Stimulated activated naive CD8-positive, alpha-beta T cell treated with anti-CD3 and anti-CD28 coated beads, Interleukin-15, Interleukin-2, amounts not matched to agents 100 ng/mL and 50 ng/mL, for 24 hours (primary cell): Measurements from ENCODE around the gene TCFL5.

Experiments
- H3K27ac Mint-ChIP-seq: one replicate; pipeline ENCODE4 v1.8.0; 2021; ENCODE audit warnings: mild to moderate bottlenecking, mixed read lengths
- H3K27me3 Mint-ChIP-seq: one replicate; pipeline ENCODE4 v1.8.0; 2021; ENCODE audit warnings: mixed read lengths
- H3K36me3 Mint-ChIP-seq: one replicate; pipeline ENCODE4 v1.8.0; 2021; ENCODE audit warnings: low read depth, mixed read lengths
- H3K4me1 Mint-ChIP-seq: one replicate; pipeline ENCODE4 v1.8.0; 2021; ENCODE audit warnings: low read depth, mixed read lengths
- H3K4me3 Mint-ChIP-seq: one replicate; pipeline ENCODE4 v1.8.0; 2021; ENCODE audit warnings: mild to moderate bottlenecking, mixed read lengths
- H3K9me3 Mint-ChIP-seq: one replicate; pipeline ENCODE4 v1.8.0; 2021; ENCODE audit warnings: mixed read lengths

TCFL5 gene

GRCh38 chr20:62840244-62841197, 21.1 kb downstream of the TCFL5 start:
- no peaks in the 10 kb centered on the region for H3K27me3 Mint-ChIP-seq
- no peaks in the 10 kb centered on the region for H3K9me3 Mint-ChIP-seq
- H3K36me3 Mint-ChIP-seq: peaks cover 6% of the 10 kb centered on the region
- no peak overlapping the region for H3K4me3 Mint-ChIP-seq
- no peak overlapping the region for H3K27ac Mint-ChIP-seq
- H3K4me1 Mint-ChIP-seq: no peaks in the 10 kb centered on the region

- Mint-ChIP-seq H3K4me1 (no peaks in the 10 kb centered on the region), H3K27me3 (no peaks in the 10 kb centered on the region), H3K9me3 (no peaks in the 10 kb centered on the region), H3K27ac (no peak overlapping the region), H3K4me3 (no peak overlapping the region), H3K36me3 (peaks cover 4% of the 10 kb centered on the region)
These were observed 21.8 kb downstream of the TCFL5 start for GRCh38 chr20:62839816-62840215.

GRCh38 chr20:62839261-62839660, 22.4 kb downstream of the TCFL5 start:
- Mint-ChIP-seq H3K4me1 (no peaks in the 10 kb centered on the region), H3K27me3 (no peaks in the 10 kb centered on the region), H3K27ac (no peak overlapping the region), H3K36me3 (peaks cover 4% of the 10 kb centered on the region), H3K9me3 (no peaks in the 10 kb centered on the region), H3K4me3 (no peak overlapping the region)

DNA sequence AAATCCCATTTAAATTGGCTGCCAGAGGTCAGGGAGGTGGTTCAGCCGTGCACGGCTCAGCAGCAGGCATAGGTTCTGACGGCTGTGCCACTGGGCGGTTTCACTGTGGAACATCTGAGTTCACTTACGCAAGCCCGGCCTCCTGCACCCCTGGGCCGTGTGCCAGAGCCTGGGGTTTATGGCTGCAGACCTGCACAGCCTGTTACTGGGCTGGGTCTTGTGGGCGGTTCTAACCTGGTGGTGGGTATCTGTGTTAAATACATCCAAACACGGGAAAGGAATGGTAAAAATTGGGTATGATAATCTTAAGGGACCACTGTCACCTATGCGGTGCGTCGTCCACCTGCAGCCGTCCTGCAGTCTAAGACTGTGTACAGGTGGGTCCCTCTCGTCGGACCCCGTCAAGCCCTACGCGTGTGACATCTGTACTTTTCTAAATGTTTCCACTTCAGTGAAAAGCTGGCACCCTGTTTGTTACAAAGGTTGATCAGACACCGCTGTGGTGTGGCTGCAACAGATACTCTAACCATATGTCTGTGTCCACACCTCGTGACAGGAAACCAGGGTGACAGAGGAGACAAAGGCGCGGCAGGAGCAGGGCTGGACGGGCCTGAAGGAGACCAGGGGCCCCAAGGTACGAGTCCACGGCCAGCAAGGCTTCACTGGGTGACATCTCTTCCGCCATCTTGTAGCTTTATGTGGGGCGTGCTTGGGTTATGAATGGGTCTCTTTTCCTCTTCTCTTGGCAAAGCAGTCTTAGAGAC, 23.3 kb downstream of the TCFL5 start:
- Mint-ChIP-seq H3K9me3 (no peaks in the 10 kb centered on the region), H3K4me3 (no peak overlapping the region), H3K36me3 (peaks cover 4% of the 10 kb centered on the region), H3K27me3 (no peaks in the 10 kb centered on the region), H3K4me1 (no peaks in the 10 kb centered on the region), H3K27ac (no peak overlapping the region)

DNA sequence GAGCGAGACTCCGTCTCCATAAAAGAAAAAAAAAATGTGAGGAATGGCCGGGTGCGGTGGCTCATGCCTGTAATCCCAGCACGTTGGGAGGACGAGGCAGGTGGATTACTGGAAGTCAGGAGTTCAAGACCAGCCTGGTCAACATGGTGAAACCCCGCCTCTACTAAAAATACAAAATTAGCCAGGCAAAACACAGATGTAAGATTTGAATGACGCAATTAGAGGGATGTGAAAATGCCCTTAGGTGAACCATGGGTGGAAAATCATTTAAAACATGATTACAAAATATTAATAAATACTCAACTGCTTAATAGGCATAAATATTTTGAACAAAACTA, 23.9 kb downstream of the TCFL5 start:
- Mint-ChIP-seq H3K36me3 (peaks cover under 1% of the 10 kb centered on the region), H3K4me3 (no peak overlapping the region), H3K27me3 (no peaks in the 10 kb centered on the region), H3K9me3 (no peaks in the 10 kb centered on the region), H3K4me1 (peaks cover 3% of the 10 kb centered on the region), H3K27ac (no peak overlapping the region)

DNA sequence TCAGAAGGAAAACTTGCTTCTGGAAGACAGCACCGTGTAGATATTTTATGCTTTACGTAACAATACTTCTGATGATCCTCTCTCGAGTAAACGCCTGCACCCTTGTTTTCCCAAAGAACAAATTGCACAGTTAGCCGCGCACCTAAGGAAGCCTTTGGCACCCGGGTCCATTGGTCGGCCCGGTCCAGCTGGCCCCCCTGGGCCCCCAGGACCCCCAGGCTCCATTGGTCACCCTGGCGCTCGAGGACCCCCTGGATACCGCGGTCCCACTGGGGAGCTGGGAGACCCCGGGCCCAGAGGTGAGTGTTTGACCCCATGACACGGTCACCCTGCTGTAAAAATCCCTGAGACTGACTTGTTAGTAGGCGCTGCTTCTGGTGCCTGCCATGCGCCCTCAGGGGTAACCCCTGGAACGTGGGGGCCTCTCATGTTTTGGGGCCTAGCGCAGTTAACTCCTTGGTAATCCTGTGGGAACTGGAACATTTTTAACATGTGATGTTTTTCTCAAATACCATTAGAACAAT, 24.6 kb downstream of the TCFL5 start:
- Mint-ChIP-seq H3K27me3 (no peaks in the 10 kb centered on the region), H3K36me3 (no peaks in the 10 kb centered on the region), H3K4me1 (peaks cover 5% of the 10 kb centered on the region), H3K9me3 (no peaks in the 10 kb centered on the region), H3K27ac (no peak overlapping the region), H3K4me3 (no peak overlapping the region)

GRCh38 chr20:62835931-62836861, 25.4 kb downstream of the TCFL5 start:
- Mint-ChIP-seq H3K4me1 (peaks cover 8% of the 10 kb centered on the region), H3K4me3 (no peak overlapping the region), H3K9me3 (no peaks in the 10 kb centered on the region)

DNA sequence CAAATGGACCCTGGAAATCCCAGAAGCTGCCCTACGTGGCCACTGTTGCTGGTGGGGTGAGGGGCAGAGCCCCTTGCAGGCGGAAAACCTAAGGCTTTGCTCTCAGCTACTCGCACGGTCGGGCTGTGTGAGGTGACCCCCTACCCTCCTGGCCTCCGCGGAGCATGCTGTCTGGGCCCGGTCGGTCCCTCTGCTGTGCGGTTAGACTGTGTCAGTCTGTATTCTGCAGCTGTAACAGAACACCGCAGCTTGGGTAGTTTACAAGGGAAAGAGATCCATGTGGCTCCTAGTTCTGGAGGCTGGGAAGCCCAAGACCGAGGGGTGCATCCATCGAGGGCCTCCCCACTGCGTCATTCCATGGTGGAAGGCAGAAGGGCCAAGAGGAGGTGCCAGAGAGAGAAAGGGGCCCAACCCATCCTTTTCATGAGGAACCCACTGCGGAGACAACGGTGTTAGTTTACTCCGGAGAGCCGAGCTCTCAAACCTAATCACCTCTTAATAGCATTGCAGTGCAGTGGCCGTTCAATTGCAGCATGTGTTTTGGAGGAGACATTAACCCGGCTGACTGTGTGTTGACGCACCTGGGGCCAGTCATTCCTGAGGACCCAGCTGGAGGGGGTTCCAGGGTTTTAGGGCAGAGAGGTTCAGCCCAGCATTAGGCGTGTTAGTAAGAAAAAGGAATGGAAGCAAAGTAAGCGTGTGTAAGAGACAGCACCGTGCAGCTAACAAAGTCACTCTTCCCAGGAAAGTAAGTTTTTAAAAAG, 26.5 kb downstream of the TCFL5 start:
- H3K9me3 Mint-ChIP-seq: no peaks in the 10 kb centered on the region
- no peaks in the 10 kb centered on the region for H3K36me3 Mint-ChIP-seq
- no peaks in the 10 kb centered on the region for H3K27me3 Mint-ChIP-seq
- peaks cover 8% of the 10 kb centered on the region for H3K4me1 Mint-ChIP-seq
- H3K4me3 Mint-ChIP-seq: no peak overlapping the region
- no peak overlapping the region for H3K27ac Mint-ChIP-seq

More at GRCh38 chr20:62835931-62836861, 25.4 kb downstream of the TCFL5 start:
- no peak overlapping the region for H3K27ac Mint-ChIP-seq
- H3K36me3 Mint-ChIP-seq: no peaks in the 10 kb centered on the region
- no peaks in the 10 kb centered on the region for H3K27me3 Mint-ChIP-seq

DNA sequence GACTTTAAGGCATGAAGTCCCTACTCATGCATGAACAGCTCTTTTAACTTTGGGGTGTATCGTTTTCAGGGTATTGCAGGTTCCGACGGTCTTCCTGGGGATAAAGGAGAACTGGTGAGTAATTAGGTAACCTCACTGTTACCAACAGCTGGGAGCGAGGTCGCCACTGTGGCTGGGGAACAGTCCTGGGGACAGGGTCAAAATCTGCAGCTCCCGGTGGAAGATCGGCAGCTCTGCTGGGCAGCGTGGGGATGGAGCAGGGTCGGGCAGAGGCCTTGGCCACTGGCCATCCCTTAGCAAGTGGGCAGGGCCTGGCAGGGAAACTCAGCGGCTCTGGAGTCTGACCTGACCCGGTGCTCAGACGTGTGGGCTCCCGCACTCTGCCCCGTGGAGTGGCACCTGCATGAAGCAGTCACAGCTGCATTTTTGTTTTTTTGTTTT, 28.7 kb downstream of the TCFL5 start:
- H3K36me3 Mint-ChIP-seq: no peaks in the 10 kb centered on the region
- H3K4me3 Mint-ChIP-seq: no peak overlapping the region
- no peaks in the 10 kb centered on the region for H3K27me3 Mint-ChIP-seq
- H3K9me3 Mint-ChIP-seq: no peaks in the 10 kb centered on the region
- H3K27ac Mint-ChIP-seq: no peak overlapping the region
- peaks cover 8% of the 10 kb centered on the region for H3K4me1 Mint-ChIP-seq

DNA sequence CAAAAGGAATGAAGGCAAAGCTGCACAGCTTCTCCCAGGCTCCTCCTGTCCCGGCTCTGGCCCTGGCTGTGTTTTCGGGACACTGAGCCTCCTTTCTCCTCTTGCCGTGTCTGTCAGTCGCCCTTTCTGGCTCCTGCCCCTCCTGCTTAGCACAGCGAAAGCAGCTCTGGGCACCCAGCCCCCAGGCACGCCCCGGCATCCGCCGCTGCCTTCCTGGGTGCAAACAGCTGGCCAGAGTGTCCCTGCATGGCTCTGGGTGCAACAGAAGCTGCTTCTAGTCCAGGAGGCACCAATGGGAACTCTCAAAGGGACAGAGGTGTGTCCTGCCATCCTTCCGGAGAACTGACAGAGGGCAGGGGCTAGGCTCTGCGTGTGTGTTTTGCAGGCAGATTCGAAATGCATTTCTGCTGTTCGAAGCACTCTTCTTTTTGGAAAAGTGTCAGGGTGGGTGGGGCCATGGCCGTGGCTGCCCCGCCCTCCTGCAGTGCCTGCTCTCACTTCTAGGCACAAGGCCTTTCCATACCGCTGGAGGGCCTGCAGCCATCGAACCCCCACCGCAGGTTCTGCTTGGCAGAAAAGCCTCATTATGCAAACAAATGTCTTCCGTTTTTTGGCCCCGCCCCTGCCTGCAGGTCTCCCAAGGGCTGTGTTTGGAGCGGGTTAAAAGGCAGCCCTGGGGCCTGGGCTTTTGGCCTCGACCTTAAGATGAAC, 29.3 kb downstream of the TCFL5 start:
- Mint-ChIP-seq H3K27me3 (no peaks in the 10 kb centered on the region), H3K9me3 (no peaks in the 10 kb centered on the region), H3K4me1 (peaks cover 8% of the 10 kb centered on the region), H3K27ac (no peak overlapping the region), H3K4me3 (no peak overlapping the region), H3K36me3 (no peaks in the 10 kb centered on the region)

GRCh38 chr20:62831854-62832211, 29.8 kb downstream of the TCFL5 start:
- H3K27ac Mint-ChIP-seq: no peak overlapping the region
- no peaks in the 10 kb centered on the region for H3K36me3 Mint-ChIP-seq
- peaks cover 8% of the 10 kb centered on the region for H3K4me1 Mint-ChIP-seq
- H3K27me3 Mint-ChIP-seq: no peaks in the 10 kb centered on the region
- H3K9me3 Mint-ChIP-seq: no peaks in the 10 kb centered on the region
- H3K4me3 Mint-ChIP-seq: no peak overlapping the region

DNA sequence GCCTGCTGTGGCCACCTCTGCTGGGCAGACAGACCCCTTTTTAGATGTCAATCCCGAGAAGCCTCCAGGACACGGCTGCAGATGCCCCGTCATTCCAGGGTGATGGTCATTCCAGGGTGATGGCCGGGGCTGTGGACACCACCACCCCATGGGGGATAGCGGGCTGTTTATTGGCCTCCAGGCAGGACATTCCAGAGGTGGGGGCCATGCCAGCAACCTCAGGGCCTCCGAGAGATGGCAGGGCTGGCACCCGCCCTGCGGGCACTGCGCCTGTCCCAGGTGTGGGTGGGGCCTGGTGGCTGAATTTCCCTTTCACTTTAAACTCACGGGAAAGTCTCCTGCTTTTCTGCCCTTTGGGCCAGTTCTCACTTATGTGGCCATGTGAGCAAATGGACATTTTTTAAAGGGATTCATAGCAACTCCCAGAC, 30.2 kb downstream of the TCFL5 start:
- Mint-ChIP-seq H3K9me3 (no peaks in the 10 kb centered on the region), H3K27ac (no peak overlapping the region), H3K4me3 (no peak overlapping the region), H3K36me3 (no peaks in the 10 kb centered on the region), H3K27me3 (no peaks in the 10 kb centered on the region), H3K4me1 (peaks cover 8% of the 10 kb centered on the region)

GRCh38 chr20:62830821-62831220, 30.8 kb downstream of the TCFL5 start:
- H3K4me3 Mint-ChIP-seq: no peak overlapping the region

More at GRCh38 chr20:62830821-62831220, 30.8 kb downstream of the TCFL5 start:
- H3K9me3 Mint-ChIP-seq: no peaks in the 10 kb centered on the region
- H3K27ac Mint-ChIP-seq: no peak overlapping the region
- no peaks in the 10 kb centered on the region for H3K36me3 Mint-ChIP-seq
- peaks cover 8% of the 10 kb centered on the region for H3K4me1 Mint-ChIP-seq
- no peaks in the 10 kb centered on the region for H3K27me3 Mint-ChIP-seq
